HG03558 (cell line): ENCODE measurements around the gene SPATA24.
"Not testable (repeated sequence)": the region's sequence is repeated elsewhere in the genome, so short reads cannot be mapped to it uniquely, and the experiment has no call there.

Experiments
- ATAC-seq: cut with Tn5 transposase; IDR thresholded peaks from one replicate; pipeline ENCODE4 v1.9.1; 2021; ENCODE audit warnings: moderate number of reproducible peaks; ENCODE audit not compliant: unreplicated experiment; ENCODE audit errors: extremely low read depth

SPATA24 gene

GRCh38 chr5:139417214-139417613, 13.3 kb upstream of the SPATA24 start:
- ATAC-seq = no peak

- ATAC-seq = no peak
Observed at GRCh38 chr5:139416651-139417050, 12.8 kb upstream of the SPATA24 start.

GRCh38 chr5:139415869-139416268, 12.0 kb upstream of the SPATA24 start:
- no peak for ATAC-seq

- ATAC-seq = no peak
Observed at GRCh38 chr5:139415221-139415861, 11.5 kb upstream of the SPATA24 start.

- ATAC-seq = no peak
Observed at GRCh38 chr5:139414581-139415130, 10.8 kb upstream of the SPATA24 start.

GRCh38 chr5:139413963-139414362, 10.1 kb upstream of the SPATA24 start:
- ATAC-seq = no peak

- no peak for ATAC-seq
Observed at GRCh38 chr5:139413153-139413552, 9.3 kb upstream of the SPATA24 start.

GRCh38 chr5:139410993-139411828, 7.3 kb upstream of the SPATA24 start:
- ATAC-seq = no peak

GRCh38 chr5:139410121-139410992, 6.5 kb upstream of the SPATA24 start:
- ATAC-seq = no peak

GRCh38 chr5:139409116-139409515, 5.2 kb upstream of the SPATA24 start:
- not testable (repeated sequence) for ATAC-seq

GRCh38 chr5:139408191-139408590, 4.3 kb upstream of the SPATA24 start:
- ATAC-seq = no peak

- no peak for ATAC-seq
Observed at GRCh38 chr5:139407517-139407916, 3.6 kb upstream of the SPATA24 start.

GRCh38 chr5:139406963-139407362, 3.1 kb upstream of the SPATA24 start:
- ATAC-seq = no peak

- ATAC-seq = no peak
Observed at GRCh38 chr5:139404484-139404840, 573 bp upstream of the SPATA24 start.

GRCh38 chr5:139403418-139403786, 487 bp downstream of the SPATA24 start:
- ATAC-seq = no peak

GRCh38 chr5:139402561-139403158, 1.2 kb downstream of the SPATA24 start:
- ATAC-seq = no peak

- ATAC-seq = no peak
Observed at GRCh38 chr5:139401546-139401945, 2.3 kb downstream of the SPATA24 start.

GRCh38 chr5:139399501-139400121, 4.3 kb downstream of the SPATA24 start:
- no peak for ATAC-seq

- ATAC-seq = no peak
Observed at GRCh38 chr5:139397921-139398320, 6.0 kb downstream of the SPATA24 start.

- no peak for ATAC-seq
Observed at GRCh38 chr5:139396691-139397090, 7.2 kb downstream of the SPATA24 start.
